Right kidney (tissue), 1 donor: Measurements from ENCODE around the gene SOD3.

Source experiments
- DNase-seq: peaks from one replicate; pipeline ENCODE4 v3.0.0-alpha.2; 2016

Gene SOD3

DNA sequence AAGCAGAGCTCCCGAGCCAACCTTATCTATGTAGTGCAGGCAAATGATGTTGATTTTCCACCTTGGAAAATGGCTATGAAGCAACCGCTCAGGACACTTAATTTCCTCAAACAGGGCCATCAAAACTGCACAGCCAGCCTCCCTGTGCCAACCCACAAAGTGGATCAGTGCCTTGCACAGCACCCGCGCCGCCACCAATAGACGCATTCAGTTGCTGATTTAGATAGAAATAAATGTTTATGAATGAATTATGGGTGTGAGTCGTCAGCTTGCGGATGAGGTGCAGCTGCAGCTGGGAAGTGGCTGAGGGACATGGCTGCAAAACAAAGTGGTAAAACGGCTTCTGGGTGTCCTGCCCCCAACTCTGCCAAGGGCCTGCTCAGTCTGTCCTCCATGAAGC is 47.0 kb downstream of the SOD3 start:
- DNase-seq: no peak

DNA sequence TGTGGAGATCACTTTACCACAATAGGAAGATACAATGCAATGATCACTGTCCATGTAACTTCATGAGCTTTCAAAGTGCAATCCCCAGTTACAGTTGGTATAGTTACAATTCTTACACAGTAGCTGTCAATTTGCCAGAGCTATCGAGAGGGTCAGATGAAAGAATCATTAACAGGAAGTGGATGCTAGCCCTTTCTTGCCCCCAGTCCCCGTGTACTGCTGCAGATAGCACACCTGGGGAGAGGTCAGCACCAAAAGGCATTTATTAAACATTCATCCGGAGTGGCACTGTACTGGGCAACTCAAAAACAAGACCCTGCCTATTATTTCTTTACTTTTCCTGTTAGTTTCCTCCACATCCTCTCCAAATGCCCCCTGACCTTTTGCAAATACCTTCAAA is 47.7 kb downstream of the SOD3 start:
- no peak for DNase-seq

GRCh38 chr4:24845132-24845531 is 49.8 kb downstream of the SOD3 start:
- DNase-seq: no peak

GRCh38 chr4:24845902-24846301 is 50.5 kb downstream of the SOD3 start:
- no peak for DNase-seq

DNA sequence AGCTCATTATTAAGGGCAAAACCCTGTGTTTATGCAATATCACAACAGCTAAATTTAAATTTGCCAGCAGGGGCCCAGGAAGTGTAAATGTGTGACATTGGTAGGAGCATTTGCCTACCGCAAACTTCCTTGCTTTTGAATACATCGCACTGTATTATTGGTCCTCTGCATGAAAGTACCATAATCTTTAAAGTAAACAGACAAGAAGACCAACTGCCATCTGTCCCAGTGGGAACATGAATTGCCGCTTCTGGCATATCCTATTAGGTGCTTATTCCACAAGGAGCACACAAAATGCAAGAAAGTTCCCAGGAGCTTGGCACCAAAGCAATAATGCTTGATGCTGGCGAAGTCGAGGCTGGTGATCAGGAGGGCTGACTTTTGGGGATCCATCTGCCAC is 51.3 kb downstream of the SOD3 start:
- no peak for DNase-seq

- no peak for DNase-seq
These were observed 54.0 kb downstream of the SOD3 start for GRCh38 chr4:24849351-24849750.

- no peak for DNase-seq
These were observed 54.4 kb downstream of the SOD3 start for GRCh38 chr4:24849756-24850155.
